K562 (cell line): ENCODE measurements around the gene HSD17B8. TPM values are rescaled to one million over a fixed set of nuclear protein-coding genes. Genes with fewer than 3 reads are reported as not detected.

Experiments
- ARID4B ChIP-seq: sonication (generic); formaldehyde crosslinking; IDR thresholded peaks from 2 replicates; pipeline ENCODE4 v1.8.0; 2022; ENCODE audit warnings: mild to moderate bottlenecking, missing genetic modification reagents
- ATF7 ChIP-seq: fragments of 450-650 bp; IDR thresholded peaks from 2 replicates; pipeline ENCODE4 v1.7.1; 2014; ENCODE audit warnings: mild to moderate bottlenecking, moderate library complexity
- EHMT2 ChIP-seq: fragments of 450-650 bp; IDR thresholded peaks from 2 replicates; pipeline ENCODE4 v1.6.1; 2018; ENCODE audit warnings: antibody characterized with exemption
- EP400 ChIP-seq: fragments of 450-650 bp; IDR thresholded peaks from 2 replicates; pipeline ENCODE4 v1.6.1; 2017; ENCODE audit warnings: antibody characterized with exemption, mild to moderate bottlenecking, moderate library complexity
- KLF13 ChIP-seq: fragments of 450-650 bp; IDR thresholded peaks from 2 replicates; pipeline ENCODE4 v1.6.1; 2016; ENCODE audit warnings: missing genetic modification characterization, low read depth, mild to moderate bottlenecking, missing compliant biosample characterization, moderate library complexity, borderline replicate concordance
- LCOR ChIP-seq: sonication (generic); formaldehyde crosslinking; IDR thresholded peaks from 2 replicates; pipeline ENCODE4 v1.8.0; 2022; ENCODE audit warnings: mild to moderate bottlenecking, missing genetic modification reagents
- MITF ChIP-seq: IDR thresholded peaks from 2 replicates; pipeline ENCODE4 v1.6.1; 2014; ENCODE audit warnings: antibody characterized with exemption
- MTA3 ChIP-seq: fragments of 450-650 bp; formaldehyde crosslinking; IDR thresholded peaks from 2 replicates; pipeline ENCODE4 v1.6.1; 2017; ENCODE audit warnings: mild to moderate bottlenecking, borderline replicate concordance
- NCOA2 ChIP-seq, 2 experiments: fragments of 450-650 bp; IDR thresholded peaks; 2 replicates each; pipeline ENCODE4 v1.6.1; 2018; ENCODE audit warnings: mild to moderate bottlenecking in 2 of 2, moderate library complexity in 1 of 2; ENCODE audit not compliant: partially characterized antibody in 2 of 2
- NR2C2 ChIP-seq, 2 experiments: fragments of 200-800 bp in 1 of 2; sonication (Bioruptor generic) in 1 of 2; sonication (generic) in 1 of 2; formaldehyde crosslinking in 1 of 2; IDR thresholded peaks; 2 replicates each; pipeline versions ENCODE4 v1.6.1 to v1.8.0; 2016 to 2022; ENCODE audit warnings: mild to moderate bottlenecking in 1 of 2, missing compliant biosample characterization in 1 of 2, missing genetic modification characterization in 1 of 2, missing genetic modification reagents in 1 of 2
- PRMT5 ChIP-seq: sonication (generic); formaldehyde crosslinking; IDR thresholded peaks from 2 replicates; pipeline ENCODE4 v1.5.0; 2020; ENCODE audit warnings: missing genetic modification reagents
- TEAD4 ChIP-seq, 2 experiments: sonication (generic) in 1 of 2; formaldehyde crosslinking in 1 of 2; IDR thresholded peaks; 2 replicates each; pipeline versions ENCODE4 v1.6.1 to v1.8.0; 2012 to 2022; ENCODE audit warnings: borderline replicate concordance in 1 of 2, inconsistent platforms in 1 of 2, low read length in 1 of 2, mild to moderate bottlenecking in 1 of 2, missing genetic modification reagents in 1 of 2
- THRAP3 ChIP-seq: fragments of 450-650 bp; IDR thresholded peaks from 2 replicates; pipeline ENCODE4 v1.6.1; 2016; ENCODE audit warnings: mild to moderate bottlenecking, inconsistent platforms, borderline replicate concordance
- XRCC3 ChIP-seq: fragments of 450-650 bp; IDR thresholded peaks from 2 replicates; pipeline ENCODE4 v1.6.1; 2017; ENCODE audit warnings: mild to moderate bottlenecking, moderate library complexity
- YBX1 ChIP-seq: fragments of 450-650 bp; IDR thresholded peaks from 2 replicates; pipeline ENCODE4 v1.7.1; 2016; ENCODE audit warnings: mild to moderate bottlenecking
- ZBTB26 ChIP-seq: fragments of 450-650 bp; formaldehyde crosslinking; IDR thresholded peaks from 2 replicates; pipeline ENCODE4 v1.4.0; 2022; ENCODE audit warnings: missing genetic modification characterization
- ZNF143 ChIP-seq: sonication (generic); formaldehyde crosslinking; IDR thresholded peaks from 2 replicates; pipeline ENCODE4 v1.9.0; 2022; ENCODE audit warnings: mild to moderate bottlenecking, missing genetic modification reagents
- polyA plus RNA-seq, 8 experiments: library from polyadenylated mRNA; depleted of rRNA in 4 of 8; stranded (reverse) in 5 of 8; unstranded in 3 of 8; fragments of >200 nt; fragmentation: Nextera tagmentation in 2 of 8; fragmentation: Illumina TruSeq in 1 of 8; extraction: Ambion mirVana in 2 of 8; extraction: Trizol in 1 of 8; gene quantifications; 2 replicates each; pipeline versions ENCODE4 v1.2.1 to v1.2.3, GENCODE V29; 2011 to 2014; ENCODE audit warnings: inconsistent platforms in 1 of 8, missing spikeins in 1 of 8
- total RNA-seq, 7 experiments: library from RNA; depleted of rRNA in 6 of 7; stranded (reverse); fragments of >200 nt in 6 of 7; fragmentation: Illumina TruSeq in 2 of 7; extraction: Trizol in 2 of 7; gene quantifications; 2 replicates each; pipeline versions ENCODE4 v1.2.1 to v1.2.3, GENCODE V29; 2011 to 2021; ENCODE audit warnings: low replicate concordance in 1 of 7
- TF ChIP-seq, protein P1 (sequence below), 2 experiments: fragments of 450-650 bp in 1 of 2; sonication (generic) in 1 of 2; formaldehyde crosslinking in 1 of 2; IDR thresholded peaks in 1 of 2; conservative IDR thresholded peaks in 1 of 2; 2 replicates each; pipeline versions ENCODE4 v1.6.1 to v1.8.1; 2016 to 2023; ENCODE audit warnings: mild to moderate bottlenecking in 2 of 2, moderate library complexity in 2 of 2, inconsistent platforms in 1 of 2, missing genetic modification reagents in 1 of 2

Gene HSD17B8
- total and polyA plus RNA-seq, 9 of the 15 experiments (the other 6 are each of a cell fraction or from before 2014, with no cell fraction given), result 3.7 to 35.2 (median 14.2) TPM

GRCh38 chr6:33195304-33196165, 8.9 kb upstream of the HSD17B8 start (continued):
- 0 out of 2 replicates have a peak, but pooled peaks have one; percentile 57 for TF ChIP-seq NR2C2 (CRISPR knock-in tag; IDR thresholded peaks at IDR 0.05)
- peak; percentile 64 for TF ChIP-seq NR2C2 (tag; IDR thresholded peaks at IDR 0.05)
- TF ChIP-seq EHMT2, result peak; percentile 94
- no peak for TF ChIP-seq KLF13 (tag)
- TF ChIP-seq ZNF143 (CRISPR knock-in tag), result 0 out of 2 replicates have a peak, but pooled peaks have one; percentile 27
- no peak for TF ChIP-seq EP400
- TF ChIP-seq ZBTB26 (CRISPR knock-in tag), result no peak
- no peak for TF ChIP-seq NCOA2 (IDR thresholded peaks at IDR 0.05; ENCODE audit: partially characterized antibody in 2 of 2)
- TF ChIP-seq PRMT5 (CRISPR knock-in tag), result no peak
- no peak for TF ChIP-seq XRCC3
- TF ChIP-seq LCOR (CRISPR knock-in tag), result no peak
- TF ChIP-seq MTA3, result no peak
- no peak for TF ChIP-seq ATF7
- TF ChIP-seq TEAD4 (IDR thresholded peaks at IDR 0.05; ENCODE audit: low read length), result no peak
- TF ChIP-seq TEAD4 (CRISPR knock-in tag; IDR thresholded peaks at IDR 0.05; ENCODE audit: borderline replicate concordance), result 0 out of 2 replicates have a peak, but pooled peaks have one; percentile 42
- TF ChIP-seq YBX1, result no peak
- TF ChIP-seq MITF, result no peak
- no peak for TF ChIP-seq THRAP3
- TF ChIP-seq ARID4B (CRISPR knock-in tag), result 0 out of 2 replicates have a peak, but pooled peaks have one; percentile 51
- TF ChIP-seq, protein P1, sequence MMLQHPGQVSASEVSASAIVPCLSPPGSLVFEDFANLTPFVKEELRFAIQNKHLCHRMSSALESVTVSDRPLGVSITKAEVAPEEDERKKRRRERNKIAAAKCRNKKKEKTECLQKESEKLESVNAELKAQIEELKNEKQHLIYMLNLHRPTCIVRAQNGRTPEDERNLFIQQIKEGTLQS (IDR thresholded peaks at IDR 0.05), result no peak
- TF ChIP-seq, protein P1 (CRISPR knock-in tag; conservative IDR thresholded peaks at IDR 0.05), result no peak
